ENCODE results near the gene DUSP16. TPM values are rescaled to one million over a fixed set of nuclear protein-coding genes. Genes with fewer than 3 reads are reported as not detected.

DUSP16 gene
- total RNA-seq, 1 experiment from 2014 or later: 4.4 TPM

GRCh38 chr12:12604740-12605139, 42.1 kb upstream of the DUSP16 start:
- Histone ChIP-seq H3K27me3 (ENCODE audit: low read length) (no peaks in the 10 kb centered on the region), H3K4me1 (ENCODE audit: insufficient read depth, low read length) (peaks cover 29% of the 10 kb centered on the region), H4K20me1 (ENCODE audit: low read length) (no peaks in the 10 kb centered on the region), H3K9me2 (replicated peaks; ENCODE audit: low read length) (no peaks in the 10 kb centered on the region), H3K9ac (ENCODE audit: low read length) (no peak overlapping the region), H3K36me3 (ENCODE audit: low read depth, low read length) (no peaks in the 10 kb centered on the region), H3K79me2 (ENCODE audit: low read length) (no peaks in the 10 kb centered on the region), H2AFZ (ENCODE audit: low read length) (no peak overlapping the region), H3K4me2 (ENCODE audit: low read length) (no peak overlapping the region), H3K9me3 (ENCODE audit: low read length) (no peaks in the 10 kb centered on the region), H3K4me3 (ENCODE audit: low read length) (no peak overlapping the region), H3F3A (ENCODE audit: low read length, unreplicated experiment) (no peaks in the 10 kb centered on the region), H3K27ac (ENCODE audit: low read length) (no peak overlapping the region)
- ChIA-PET POLR2A (ENCODE audit: unreplicated experiment) (no interaction called here), CTCF (no interaction called here)
- no TSS peak for BruUV-seq (replicated peaks)
- no peak for TF ChIP-seq EZH2 (IDR thresholded peaks at IDR 0.05; ENCODE audit: low read length, unreplicated experiment)
- TF ChIP-seq CTCF (conservative IDR thresholded peaks at IDR 0.05; ENCODE audit: low read depth, low read length): no peak
- no peak for TF ChIP-seq EZH2phosphoT487 (IDR thresholded peaks at IDR 0.05; ENCODE audit: borderline replicate concordance, low read length)
- DNase-seq (no peak), ATAC-seq (no peak)
- intact Hi-C loops (cut with micrococcal nuclease): no loop called here

- ChIA-PET CTCF (no interaction called here), POLR2A (ENCODE audit: unreplicated experiment) (no interaction called here)
- Histone ChIP-seq H3K4me2 (ENCODE audit: low read length) (peak overlapping the region; percentile 47), H4K20me1 (ENCODE audit: low read length) (no peaks in the 10 kb centered on the region), H3K79me2 (ENCODE audit: low read length) (no peaks in the 10 kb centered on the region), H3K9me2 (replicated peaks; ENCODE audit: low read length) (no peaks in the 10 kb centered on the region), H3K4me3 (ENCODE audit: low read length) (no peak overlapping the region), H3K9me3 (ENCODE audit: low read length) (no peaks in the 10 kb centered on the region), H2AFZ (ENCODE audit: low read length) (no peak overlapping the region), H3K9ac (ENCODE audit: low read length) (no peak overlapping the region), H3K27me3 (ENCODE audit: low read length) (no peaks in the 10 kb centered on the region), H3F3A (ENCODE audit: low read length, unreplicated experiment) (no peaks in the 10 kb centered on the region), H3K27ac (ENCODE audit: low read length) (peak overlapping the region; percentile 68), H3K36me3 (ENCODE audit: low read depth, low read length) (no peaks in the 10 kb centered on the region), H3K4me1 (ENCODE audit: insufficient read depth, low read length) (peaks cover 18% of the 10 kb centered on the region)
- no TSS peak for BruUV-seq (replicated peaks)
- no peak for TF ChIP-seq CTCF (conservative IDR thresholded peaks at IDR 0.05; ENCODE audit: low read depth, low read length)
- no peak for TF ChIP-seq EZH2phosphoT487 (IDR thresholded peaks at IDR 0.05; ENCODE audit: borderline replicate concordance, low read length)
- TF ChIP-seq EZH2 (IDR thresholded peaks at IDR 0.05; ENCODE audit: low read length, unreplicated experiment): no peak
- intact Hi-C loops (cut with micrococcal nuclease): no loop called here
- DNase-seq (no peak), ATAC-seq (no peak)
Measured at GRCh38 chr12:12600659-12601058, 38.0 kb upstream of the DUSP16 start.

- ChIA-PET CTCF (no interaction called here), POLR2A (ENCODE audit: unreplicated experiment) (interaction anchor here (0.7 kb wide), 1 partner anchor 245 kb away, joined by 3 read pairs; no protein-coding TSS in a partner anchor)
- Histone ChIP-seq H3K9me3 (ENCODE audit: low read length) (no peaks in the 10 kb centered on the region), H3K9me2 (replicated peaks; ENCODE audit: low read length) (no peaks in the 10 kb centered on the region), H3K27ac (ENCODE audit: low read length) (peak overlapping the region; percentile 68), H3K27me3 (ENCODE audit: low read length) (no peaks in the 10 kb centered on the region), H2AFZ (ENCODE audit: low read length) (no peak overlapping the region), H3K4me3 (ENCODE audit: low read length) (no peak overlapping the region), H3K9ac (ENCODE audit: low read length) (peak overlapping the region; percentile 13; the same call in 1 of the 2 replicates), H4K20me1 (ENCODE audit: low read length) (no peaks in the 10 kb centered on the region), H3K36me3 (ENCODE audit: low read depth, low read length) (no peaks in the 10 kb centered on the region), H3F3A (ENCODE audit: low read length, unreplicated experiment) (no peaks in the 10 kb centered on the region), H3K79me2 (ENCODE audit: low read length) (no peaks in the 10 kb centered on the region), H3K4me1 (ENCODE audit: insufficient read depth, low read length) (peaks cover 18% of the 10 kb centered on the region), H3K4me2 (ENCODE audit: low read length) (peak overlapping the region; percentile 47)
- no TSS peak for BruUV-seq (replicated peaks)
- intact Hi-C loops (cut with micrococcal nuclease): no loop called here
- ATAC-seq (no peak), DNase-seq (peak; percentile 67)
- TF ChIP-seq EZH2phosphoT487 (IDR thresholded peaks at IDR 0.05; ENCODE audit: borderline replicate concordance, low read length) (no peak), CTCF (conservative IDR thresholded peaks at IDR 0.05; ENCODE audit: low read depth, low read length) (no peak), EZH2 (IDR thresholded peaks at IDR 0.05; ENCODE audit: low read length, unreplicated experiment) (no peak)
Measured at GRCh38 chr12:12599750-12600643, 37.3 kb upstream of the DUSP16 start.

All from PC-3 (cell line).